SK-N-SH (cell line): ENCODE data around the gene TGFB1I1. TPM values are rescaled to one million over a fixed set of nuclear protein-coding genes. Genes with fewer than 3 reads are reported as not detected.

ENCODE experiments used
- CTCF ChIA-PET: fragments of 300-600, 350-600 bp; formaldehyde crosslinking; extraction: SDS; loops from one replicate; lab custom pipeline; 2021; lab: Yijun Ruan, JAX
- POLR2A ChIA-PET: fragments of 350-600 bp; sonication (Branson Sonifier 250); formaldehyde crosslinking; extraction: SDS; loops from one replicate; lab custom pipeline; 2020; ENCODE audit warnings: antibody characterized with exemption, inconsistent platforms; lab: Yijun Ruan, JAX
- DNase-seq: peaks from one replicate; pipeline ENCODE4 v3.0.0; 2012
- H2AFZ ChIP-seq: fragments of 200-600 bp; sonication (generic); 2 replicates; pipeline ENCODE4 v1.8.1; 2016; ENCODE audit warnings: antibody characterized with exemption, mild to moderate bottlenecking, low read depth
- H3F3A ChIP-seq: fragments of 200-600 bp; sonication (generic); replicated peaks from 2 replicates; pipeline ENCODE3; 2016; ENCODE audit warnings: antibody characterized with exemption, mild to moderate bottlenecking; ENCODE audit not compliant: insufficient read depth
- H3K27ac ChIP-seq, 2 experiments: fragments of 200-500 bp in 1 of 2; fragments of 200-600 bp in 1 of 2; sonication (Bioruptor generic) in 1 of 2; sonication (generic), shearing (Covaris generic) in 1 of 2; 2 replicates each; pipeline versions ENCODE4 v1.5.1 to v1.6.1; 2014 to 2016; ENCODE audit warnings: low read depth in 2 of 2, inconsistent platforms in 1 of 2, low read length in 1 of 2, mild to moderate bottlenecking in 1 of 2, mixed read lengths in 1 of 2
- H3K27me3 ChIP-seq: fragments of 200-600 bp; sonication (generic), shearing (Covaris generic); 2 replicates; pipeline ENCODE4 v1.6.1; 2016; ENCODE audit warnings: mixed run types; ENCODE audit not compliant: insufficient read depth
- H3K36me3 ChIP-seq, 2 experiments: fragments of 200-500 bp in 1 of 2; fragments of 200-600 bp in 1 of 2; sonication (Bioruptor generic) in 1 of 2; sonication (generic) in 1 of 2; replicated peaks in 1 of 2; 2 replicates each; pipeline versions ENCODE3 to v1.5.1; 2014 to 2016; ENCODE audit warnings: low read length in 1 of 2, mild to moderate bottlenecking in 1 of 2; ENCODE audit not compliant: insufficient read depth in 2 of 2, control insufficient read depth in 1 of 2
- H3K4me1 ChIP-seq, 2 experiments: fragments of 200-500 bp in 1 of 2; fragments of 200-600 bp in 1 of 2; sonication (Bioruptor generic) in 1 of 2; sonication (generic), shearing (Covaris generic) in 1 of 2; 2 replicates each; pipeline versions ENCODE4 v1.5.1 to v1.6.1; 2014 to 2016; ENCODE audit warnings: low read depth in 1 of 2, low read length in 1 of 2, mixed run types in 1 of 2; ENCODE audit not compliant: insufficient read depth in 2 of 2, control insufficient read depth in 1 of 2
- H3K4me2 ChIP-seq: fragments of 200-600 bp; sonication (generic), shearing (Covaris generic); 2 replicates; pipeline ENCODE4 v1.6.1; 2017; ENCODE audit warnings: mixed run types
- H3K4me3 ChIP-seq, 2 experiments: fragments of 200-500 bp in 1 of 2; fragments of 200-600 bp in 1 of 2; sonication (Bioruptor generic) in 1 of 2; sonication (generic), shearing (Covaris generic) in 1 of 2; 2 replicates each; pipeline versions ENCODE4 v1.5.1 to v1.8.1; 2014 to 2016; ENCODE audit warnings: low read depth in 2 of 2, inconsistent platforms in 1 of 2, low read length in 1 of 2, mild to moderate bottlenecking in 1 of 2, mixed read lengths in 1 of 2, moderate library complexity in 1 of 2
- H3K79me2 ChIP-seq: fragments of 200-600 bp; sonication (generic); 2 replicates; pipeline ENCODE4 v1.8.1; 2017; ENCODE audit warnings: mild to moderate bottlenecking; ENCODE audit not compliant: insufficient read depth
- H3K9ac ChIP-seq: fragments of 200-600 bp; sonication (generic); 2 replicates; pipeline ENCODE4 v1.6.1; 2017; ENCODE audit warnings: mixed run types
- H3K9me2 ChIP-seq: fragments of 200-600 bp; sonication (generic); 2 replicates; pipeline ENCODE4 v1.6.1; 2017; ENCODE audit warnings: mixed run types
- H3K9me3 ChIP-seq: fragments of 200-600 bp; sonication (generic); 2 replicates; pipeline ENCODE4 v1.6.1; 2017; ENCODE audit warnings: mixed run types, mild to moderate bottlenecking, moderate library complexity
- H4K20me1 ChIP-seq: fragments of 200-600 bp; sonication (generic); 2 replicates; pipeline ENCODE4 v1.6.1; 2017; ENCODE audit warnings: mild to moderate bottlenecking, mixed run types; ENCODE audit not compliant: insufficient read depth
- CHD2 ChIP-seq: fragments of 150-350 bp; IDR thresholded peaks from 2 replicates; pipeline ENCODE4 v1.6.1; 2018; ENCODE audit warnings: low read length; ENCODE audit not compliant: partially characterized antibody
- FOSL2 ChIP-seq: IDR thresholded peaks from 2 replicates; pipeline ENCODE4 v1.4.0; 2012; ENCODE audit warnings: low read depth, mild to moderate bottlenecking, moderate library complexity, borderline replicate concordance
- FOXM1 ChIP-seq: IDR thresholded peaks from 2 replicates; pipeline ENCODE4 v1.4.0; 2012; ENCODE audit warnings: low read depth, mild to moderate bottlenecking
- GABPA ChIP-seq: IDR thresholded peaks from 2 replicates; pipeline ENCODE4 v1.4.0; 2012; ENCODE audit warnings: low read depth, mild to moderate bottlenecking
- IRF3 ChIP-seq: fragments of 150-350 bp; IDR thresholded peaks from 2 replicates; pipeline ENCODE4 v1.6.1; 2016; ENCODE audit warnings: mild to moderate bottlenecking, low read depth, low read length
- JUND ChIP-seq: IDR thresholded peaks from 2 replicates; pipeline ENCODE4 v1.4.0; 2012
- MXI1 ChIP-seq: IDR thresholded peaks from 2 replicates; pipeline ENCODE4 v1.6.1; 2012; ENCODE audit warnings: mild to moderate bottlenecking, low read depth, low read length, improper control_type of control experiment
- RXRA ChIP-seq: IDR thresholded peaks from 2 replicates; pipeline ENCODE4 v1.4.0; 2012; ENCODE audit warnings: low read depth, mild to moderate bottlenecking, borderline replicate concordance
- SIN3A ChIP-seq: IDR thresholded peaks from 2 replicates; pipeline ENCODE4 v1.6.1; 2012; ENCODE audit warnings: low read depth, mild to moderate bottlenecking, low read length, moderate library complexity, borderline replicate concordance
- TAF1 ChIP-seq: IDR thresholded peaks from 2 replicates; pipeline ENCODE4 v1.6.1; 2012; ENCODE audit warnings: low read depth, mild to moderate bottlenecking, low read length, moderate library complexity, borderline replicate concordance
- TEAD4 ChIP-seq: IDR thresholded peaks from 2 replicates; pipeline ENCODE4 v1.4.0; 2012; ENCODE audit warnings: mild to moderate bottlenecking, borderline replicate concordance; ENCODE audit not compliant: insufficient read depth
- YY1 ChIP-seq: IDR thresholded peaks from 2 replicates; pipeline ENCODE4 v1.4.0; 2012; ENCODE audit warnings: low read depth, mild to moderate bottlenecking
- WGBS: methylation state at CpG from one replicate; pipeline ENCODE4 v1.1.6; 2017; ENCODE audit warnings: low lambda C conversion rate; 5-methylcytosine and 5-hydroxymethylcytosine counted together
- polyA plus RNA-seq, 3 experiments: library from polyadenylated mRNA; depleted of rRNA; stranded (reverse); fragments of >200 nt; gene quantifications; 2 replicates each; pipeline ENCODE4 v1.2.3, GENCODE V29; 2012
- TF ChIP-seq, protein P1 (sequence below): fragments of 200-600 bp; sonication (generic); IDR thresholded peaks from 2 replicates; pipeline ENCODE4 v1.6.1; 2017; ENCODE audit warnings: antibody characterized with exemption, mild to moderate bottlenecking, moderate library complexity
- TF ChIP-seq, protein P2 (sequence below): fragments of 150-350 bp; IDR thresholded peaks from 2 replicates; pipeline ENCODE4 v1.6.1; 2017; ENCODE audit warnings: antibody characterized with exemption, low read length, low read depth, borderline replicate concordance

Gene TGFB1I1
- polyA plus RNA-seq, 1 of the 3 experiments (the other 2 are of a cell fraction): 29.7 TPM

- Histone ChIP-seq H3K4me1 (peaks cover 0 to 12% of the 10 kb centered on the region in 2 experiments; a peak in 1 of 4 replicates), H3K36me3 (peaks cover 27 to 35% of the 10 kb centered on the region in 2 experiments), H3K27ac (no peak overlapping the region), H3K9ac (no peak overlapping the region), H3K9me3 (no peaks in the 10 kb centered on the region), H3K4me2 (no peak overlapping the region), H2AFZ (no peak overlapping the region), H3K9me2 (no peaks in the 10 kb centered on the region)
- ChIA-PET POLR2A (no interaction called here), CTCF (interaction anchor here (1.1 to 2.5 kb wide), 2 partner anchors 14 to 16 kb away, joined by 4 to 14 read pairs; no protein-coding TSS in a partner anchor)
- WGBS: 94% methylated on average over 11 of the region's 12 CpGs
- TF ChIP-seq TEAD4 (no peak), CHD2 (no peak)
- TF ChIP-seq, protein P1, sequence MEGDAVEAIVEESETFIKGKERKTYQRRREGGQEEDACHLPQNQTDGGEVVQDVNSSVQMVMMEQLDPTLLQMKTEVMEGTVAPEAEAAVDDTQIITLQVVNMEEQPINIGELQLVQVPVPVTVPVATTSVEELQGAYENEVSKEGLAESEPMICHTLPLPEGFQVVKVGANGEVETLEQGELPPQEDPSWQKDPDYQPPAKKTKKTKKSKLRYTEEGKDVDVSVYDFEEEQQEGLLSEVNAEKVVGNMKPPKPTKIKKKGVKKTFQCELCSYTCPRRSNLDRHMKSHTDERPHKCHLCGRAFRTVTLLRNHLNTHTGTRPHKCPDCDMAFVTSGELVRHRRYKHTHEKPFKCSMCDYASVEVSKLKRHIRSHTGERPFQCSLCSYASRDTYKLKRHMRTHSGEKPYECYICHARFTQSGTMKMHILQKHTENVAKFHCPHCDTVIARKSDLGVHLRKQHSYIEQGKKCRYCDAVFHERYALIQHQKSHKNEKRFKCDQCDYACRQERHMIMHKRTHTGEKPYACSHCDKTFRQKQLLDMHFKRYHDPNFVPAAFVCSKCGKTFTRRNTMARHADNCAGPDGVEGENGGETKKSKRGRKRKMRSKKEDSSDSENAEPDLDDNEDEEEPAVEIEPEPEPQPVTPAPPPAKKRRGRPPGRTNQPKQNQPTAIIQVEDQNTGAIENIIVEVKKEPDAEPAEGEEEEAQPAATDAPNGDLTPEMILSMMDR: no peak
- TF ChIP-seq, all 33 proteins: peak for 0
- Histone ChIP-seq H3K4me3 (no peak overlapping the region), H3K79me2 (peaks cover 45% of the 10 kb centered on the region), H3F3A (peaks cover 30% of the 10 kb centered on the region), H4K20me1 (peaks cover 29% of the 10 kb centered on the region), H3K27me3 (no peaks in the 10 kb centered on the region)
- DNase-seq: no peak
Observed at GRCh38 chr16:31474173-31474714, 2.3 kb downstream of the TGFB1I1 start.

DNA sequence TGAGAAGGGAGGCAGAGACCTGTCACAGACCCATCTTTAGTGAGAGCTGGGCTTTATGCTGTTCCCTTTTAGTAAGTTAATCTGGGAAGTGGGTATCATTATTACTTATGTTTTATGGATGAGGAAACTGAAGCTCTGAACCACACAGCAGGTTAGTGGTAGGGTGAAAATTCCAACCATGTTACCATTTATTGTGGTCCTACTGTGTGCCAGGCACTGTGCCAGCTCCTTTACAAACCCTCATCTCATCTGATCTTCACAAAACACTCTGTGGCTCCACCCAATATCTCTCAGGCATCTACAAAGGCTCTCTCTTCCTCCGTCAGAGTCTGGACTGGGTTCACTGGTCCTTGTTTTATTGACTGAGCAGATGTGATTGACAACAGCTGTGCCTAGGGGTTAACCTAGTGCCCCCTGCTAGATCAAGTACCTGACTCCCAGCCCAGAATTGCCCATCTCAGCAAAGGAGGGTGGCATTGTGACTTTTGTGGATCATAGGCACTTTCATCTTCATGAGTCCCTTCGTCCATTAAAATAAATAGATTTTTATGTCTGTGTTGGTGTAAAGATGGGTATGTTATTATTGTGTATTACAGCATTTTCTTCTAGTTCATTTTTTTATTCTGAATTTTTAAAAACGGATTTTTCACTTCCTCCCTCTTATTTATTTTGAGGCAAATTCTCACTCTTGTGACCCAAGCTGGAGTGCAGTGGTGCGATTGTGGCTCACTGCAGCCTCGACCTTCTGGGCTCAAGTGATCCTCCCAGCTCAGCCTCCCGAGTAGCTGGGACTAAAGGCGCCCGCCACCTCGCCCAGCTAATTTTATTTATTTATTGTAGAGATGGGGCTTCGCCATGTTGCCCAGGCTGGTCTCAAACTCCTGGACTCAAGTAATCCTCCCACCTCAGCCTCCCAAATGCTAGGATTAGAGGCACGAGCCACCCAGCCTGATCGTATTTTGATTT, 3.1 kb downstream of the TGFB1I1 start:
- WGBS: 92% methylated on average over 12 of the region's 12 CpGs
- no peak overlapping the region for H3K27ac ChIP-seq
- H3K79me2 ChIP-seq: peaks cover 45% of the 10 kb centered on the region
- H2AFZ ChIP-seq: no peak overlapping the region
- ChIA-PET CTCF (interaction anchor here (0.8 to 2.5 kb wide), 3 partner anchors 15 to 358 kb away, joined by 3 to 14 read pairs (median 4); no protein-coding TSS in a partner anchor), POLR2A (no interaction called here)
- H3K4me3 ChIP-seq: no peak overlapping the region
- no peak overlapping the region for H3K4me2 ChIP-seq
- H3K9ac ChIP-seq: no peak overlapping the region
- H3K36me3 ChIP-seq: peaks cover 27 to 35% of the 10 kb centered on the region in 2 experiments
- no peak for TF ChIP-seq TEAD4
- no peak for TF ChIP-seq SIN3A
- no peak for TF ChIP-seq RXRA
- TF ChIP-seq IRF3: no peak
- TF ChIP-seq, protein P2, sequence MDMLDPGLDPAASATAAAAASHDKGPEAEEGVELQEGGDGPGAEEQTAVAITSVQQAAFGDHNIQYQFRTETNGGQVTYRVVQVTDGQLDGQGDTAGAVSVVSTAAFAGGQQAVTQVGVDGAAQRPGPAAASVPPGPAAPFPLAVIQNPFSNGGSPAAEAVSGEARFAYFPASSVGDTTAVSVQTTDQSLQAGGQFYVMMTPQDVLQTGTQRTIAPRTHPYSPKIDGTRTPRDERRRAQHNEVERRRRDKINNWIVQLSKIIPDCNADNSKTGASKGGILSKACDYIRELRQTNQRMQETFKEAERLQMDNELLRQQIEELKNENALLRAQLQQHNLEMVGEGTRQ: no peak
- no peak for TF ChIP-seq GABPA
- no peak for TF ChIP-seq JUND
- TF ChIP-seq MXI1: no peak
- no peak for TF ChIP-seq FOSL2
- TF ChIP-seq TAF1: no peak
- TF ChIP-seq FOXM1: no peak
- no peak for TF ChIP-seq YY1
- no peak for DNase-seq
- H3K9me3 ChIP-seq: no peaks in the 10 kb centered on the region
- peaks cover 30% of the 10 kb centered on the region for H3F3A ChIP-seq
- peaks cover 0 to 12% of the 10 kb centered on the region in 2 experiments; a peak in 1 of 4 replicates for H3K4me1 ChIP-seq
- peaks cover 29% of the 10 kb centered on the region for H4K20me1 ChIP-seq
- H3K9me2 ChIP-seq: no peaks in the 10 kb centered on the region
- H3K27me3 ChIP-seq: no peaks in the 10 kb centered on the region
